NCI-H510A treated with DMSO at 0.1 percent for 48 hours (cell line): ENCODE data around the gene ACYP2.
"Not testable (repeated sequence)": the region's sequence is repeated elsewhere in the genome, so short reads cannot be mapped to it uniquely, and the experiment has no call there.

Experiments used
- DNase-seq: peaks from one replicate; lab custom pipeline; 2025; lab: John Stamatoyannopoulos, UW

The ACYP2 gene

DNA sequence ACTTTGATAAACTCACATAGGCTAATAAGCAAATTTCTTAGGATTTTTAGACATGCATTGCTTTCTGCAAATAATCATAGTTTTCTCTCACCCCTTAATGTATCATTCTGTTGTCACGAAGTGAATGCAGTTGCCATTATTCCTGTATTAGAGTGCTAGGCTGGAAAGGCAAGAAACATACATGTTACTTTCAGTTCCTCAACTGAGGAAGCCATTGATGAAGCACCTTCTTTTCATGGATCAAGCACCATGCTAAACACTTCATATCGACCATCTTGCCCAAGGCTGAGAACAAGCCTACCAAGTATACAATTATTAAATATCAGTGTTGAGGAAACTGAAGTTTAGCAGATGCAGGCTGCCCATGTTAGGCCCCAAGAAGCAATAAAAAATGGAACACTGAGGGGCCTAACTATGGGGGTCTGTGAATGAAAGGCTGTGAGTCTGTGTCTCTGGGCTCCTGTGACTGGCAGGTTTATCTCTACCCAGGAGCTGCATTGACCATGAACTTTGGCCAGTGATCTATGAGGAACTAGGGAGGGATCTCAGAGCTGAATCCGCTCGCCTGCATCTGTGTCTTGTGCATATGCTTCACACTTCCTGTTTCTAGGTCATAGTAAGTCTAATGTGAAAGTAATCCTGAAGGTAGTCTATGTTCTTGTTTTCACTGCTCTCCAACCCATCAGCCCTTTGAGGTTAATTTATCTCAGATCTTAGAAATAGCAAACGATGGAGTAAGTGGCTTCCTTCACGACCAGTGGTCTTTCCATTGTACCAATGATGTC is 156.6 kb downstream of the ACYP2 start:
- DNase-seq = no peak

DNA sequence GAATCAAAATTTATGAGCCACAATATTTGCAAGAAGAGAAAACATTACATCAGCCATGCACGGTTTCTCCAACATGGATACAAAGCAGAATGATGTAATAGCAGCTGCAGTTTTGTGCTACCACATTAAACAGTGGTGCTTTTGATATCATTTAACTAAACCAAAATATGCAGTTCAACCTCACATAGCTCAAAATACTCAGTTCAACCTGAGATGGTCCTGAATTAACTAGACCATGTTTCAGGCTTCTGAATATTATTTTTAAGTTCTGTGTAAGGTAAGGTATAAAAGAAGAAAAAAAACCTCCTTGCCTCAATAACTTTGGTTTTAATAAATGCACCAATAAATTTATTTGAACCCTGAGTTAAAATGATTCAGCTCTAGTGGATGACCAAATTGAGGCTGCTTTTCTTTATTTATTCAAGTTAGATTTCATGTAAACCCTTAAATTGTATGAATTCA is 159.4 kb downstream of the ACYP2 start:
- no peak for DNase-seq

DNA sequence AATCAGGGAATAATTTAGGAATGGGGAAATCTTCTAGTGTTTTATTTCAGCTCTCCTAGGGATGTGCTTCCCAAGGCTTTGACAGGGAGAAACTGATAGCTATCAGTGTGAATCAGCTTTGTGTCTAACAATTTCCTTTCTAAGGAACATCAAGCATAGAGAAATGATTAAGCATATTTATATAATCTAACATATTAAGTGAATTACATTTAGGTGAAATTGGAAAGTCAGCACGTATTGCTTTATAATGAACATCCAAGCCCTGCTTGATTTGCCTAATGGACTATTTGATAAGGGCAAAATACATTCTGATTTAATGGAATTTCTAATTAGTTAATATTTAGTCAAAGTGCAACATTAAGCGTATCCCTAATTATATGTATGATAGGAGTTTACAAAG is 160.1 kb downstream of the ACYP2 start:
- DNase-seq = no peak

DNA sequence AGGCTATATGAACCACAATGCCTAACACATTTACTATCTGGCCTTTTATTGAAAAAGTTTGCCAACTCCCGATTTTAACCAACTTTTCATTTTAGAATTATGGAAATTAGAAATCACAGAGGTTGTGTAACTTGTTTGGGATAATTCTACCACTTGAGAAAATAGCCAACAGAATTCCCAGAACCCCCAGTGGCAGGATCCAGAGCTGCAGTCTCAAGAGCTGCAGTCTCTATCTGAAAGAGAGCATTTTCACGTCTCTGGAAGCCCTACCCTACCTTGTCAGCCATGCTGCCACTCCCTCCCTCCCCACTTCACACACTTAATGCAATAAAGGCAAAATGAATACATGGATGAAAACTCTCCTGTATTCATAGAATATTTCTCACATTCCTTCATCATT is 164.0 kb downstream of the ACYP2 start:
- DNase-seq = no peak

DNA sequence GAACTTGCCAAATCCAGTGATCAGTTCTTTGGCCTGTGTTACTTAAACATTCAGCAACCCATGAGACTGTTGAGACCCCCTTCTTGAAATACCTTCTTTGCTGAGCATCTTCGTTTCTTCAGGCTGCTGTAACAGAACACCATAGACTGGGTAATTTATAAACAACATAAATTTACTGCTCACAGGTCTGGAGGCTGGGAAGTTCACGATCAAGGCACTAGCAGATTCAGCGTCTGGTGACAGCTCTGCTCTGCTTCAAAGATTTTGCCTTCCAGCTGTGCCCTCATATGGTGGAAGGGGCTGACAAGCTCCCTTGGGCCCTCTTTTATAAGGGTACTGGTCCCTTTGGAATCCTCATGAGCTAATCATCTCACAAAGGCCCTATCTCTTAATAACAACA is 169.4 kb downstream of the ACYP2 start:
- no peak for DNase-seq

DNA sequence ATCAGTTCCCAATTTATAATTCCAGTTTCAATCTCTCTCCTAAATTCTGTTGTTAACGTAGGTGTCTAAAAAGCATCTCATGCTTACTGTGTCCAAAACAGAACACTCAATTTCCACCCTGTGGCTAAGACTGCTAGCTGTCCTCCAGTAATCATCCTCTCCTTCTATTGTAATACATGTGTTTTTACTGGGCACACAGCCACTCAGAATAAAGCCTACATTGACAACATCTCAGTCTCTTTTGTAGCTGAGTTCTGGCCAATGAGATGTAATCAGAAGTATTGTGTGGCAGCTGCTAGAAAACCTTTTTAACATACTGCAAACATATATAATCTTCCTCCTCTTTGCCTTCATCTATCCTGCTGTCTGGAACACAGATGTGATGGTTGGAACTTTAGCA is 170.0 kb downstream of the ACYP2 start:
- no peak for DNase-seq

DNA sequence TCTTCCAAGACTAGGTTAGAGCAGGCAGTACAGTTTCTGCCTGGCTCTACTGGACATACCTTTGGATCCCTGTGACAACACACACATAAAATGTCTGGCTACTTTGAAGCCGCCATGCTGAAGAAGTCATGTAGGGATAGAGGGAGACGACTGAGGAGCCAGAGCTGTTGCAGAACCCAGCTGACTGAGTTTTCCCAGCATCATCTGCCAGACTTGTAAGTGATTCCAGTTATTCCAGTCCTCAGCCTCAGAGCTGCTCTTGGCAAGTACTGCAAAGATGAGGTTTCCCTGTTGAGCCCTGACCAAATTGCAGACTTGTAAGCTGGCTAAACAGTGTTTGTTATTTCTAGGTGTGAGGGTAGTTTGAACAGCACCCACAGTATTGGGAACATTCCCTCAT is 172.1 kb downstream of the ACYP2 start:
- DNase-seq = no peak

DNA sequence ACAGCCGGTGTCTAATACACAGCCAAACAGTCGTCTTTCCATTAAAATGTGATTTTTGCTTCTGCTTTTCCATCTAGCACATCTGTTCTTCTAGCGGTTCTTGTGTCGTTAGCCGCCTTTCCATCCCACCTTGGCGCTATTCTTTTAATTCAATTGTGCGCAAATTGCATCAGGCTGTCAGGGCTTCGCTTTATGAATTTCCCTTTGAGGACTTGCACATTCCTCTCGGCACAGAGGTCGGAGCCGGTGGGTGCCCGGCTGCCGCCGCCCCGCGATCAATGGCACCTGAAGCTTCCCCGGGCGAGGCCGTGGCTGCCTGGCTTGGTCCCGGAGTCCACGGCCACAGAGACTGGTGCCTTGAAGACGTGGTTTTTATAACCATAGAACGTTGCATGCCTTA is 174.5 kb downstream of the ACYP2 start:
- DNase-seq = no peak

DNA sequence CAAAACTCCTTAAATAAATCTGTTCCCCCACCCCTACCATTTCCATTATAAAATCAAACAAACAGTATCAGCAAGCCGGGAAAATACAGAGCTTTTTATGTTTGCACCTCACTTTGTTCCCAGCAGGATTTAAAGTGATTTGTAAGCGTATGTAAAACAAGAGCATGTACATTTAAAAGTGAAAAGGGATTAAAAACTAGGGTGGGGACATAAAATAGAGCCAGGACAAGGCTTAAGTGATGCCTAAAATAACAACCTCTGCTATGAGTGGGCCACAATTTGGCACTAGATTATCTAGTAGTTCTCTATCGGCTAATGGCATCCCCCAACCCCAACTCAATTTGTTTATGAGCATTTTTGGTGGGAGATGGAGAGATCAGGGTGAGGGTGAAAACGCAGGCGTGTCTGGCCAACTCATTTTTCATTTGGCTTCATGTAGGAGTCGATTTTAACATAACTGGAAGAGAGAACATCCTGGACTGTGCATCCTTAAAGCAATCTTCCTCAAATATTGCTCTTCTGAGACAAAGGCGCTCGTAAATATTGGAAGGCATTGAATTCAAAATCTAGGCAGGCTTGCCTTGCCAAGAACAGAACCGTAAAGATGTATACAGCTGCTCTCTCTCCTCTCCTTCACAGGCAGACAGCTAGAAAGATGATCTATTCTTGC is 175.1 kb downstream of the ACYP2 start:
- DNase-seq = no peak

DNA sequence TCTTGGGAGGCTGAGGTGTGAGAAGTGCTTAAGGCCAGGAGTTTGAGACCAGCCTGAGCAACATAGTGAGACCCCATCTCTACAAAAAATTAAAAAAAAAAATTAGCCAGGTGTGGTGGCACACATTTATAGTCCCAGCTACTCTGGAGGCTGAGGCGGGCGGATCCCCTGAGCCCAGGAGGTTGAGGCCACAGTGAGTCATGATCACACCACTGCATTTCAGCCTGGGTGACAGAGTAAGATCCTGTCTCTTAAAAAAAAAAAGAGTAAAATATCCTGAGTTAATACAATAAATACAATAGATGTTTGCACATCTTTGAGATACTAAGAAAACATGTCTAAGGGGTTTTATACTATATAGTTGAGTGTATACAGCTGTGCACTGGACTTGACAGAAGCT is 179.2 kb downstream of the ACYP2 start:
- DNase-seq = not testable (repeated sequence)

DNA sequence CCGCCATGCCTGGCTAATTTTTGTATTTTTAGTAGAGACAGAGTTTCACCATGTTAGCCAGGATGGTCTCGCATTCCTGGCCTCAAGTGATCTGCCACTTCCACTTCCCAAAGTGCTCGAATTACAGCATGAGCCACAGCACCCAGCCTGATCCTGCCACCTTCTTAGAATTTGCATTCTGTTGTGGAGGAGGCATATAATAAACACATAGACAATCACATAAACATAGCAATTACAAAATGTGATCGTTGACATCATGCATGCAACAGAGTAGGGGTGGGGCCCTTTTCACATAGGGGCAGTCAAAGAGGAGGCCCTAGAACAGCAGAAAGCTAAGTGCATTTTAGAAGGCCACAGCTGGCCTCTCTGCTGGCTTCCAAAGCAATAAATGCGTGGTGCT is 180.5 kb downstream of the ACYP2 start:
- no peak for DNase-seq

DNA sequence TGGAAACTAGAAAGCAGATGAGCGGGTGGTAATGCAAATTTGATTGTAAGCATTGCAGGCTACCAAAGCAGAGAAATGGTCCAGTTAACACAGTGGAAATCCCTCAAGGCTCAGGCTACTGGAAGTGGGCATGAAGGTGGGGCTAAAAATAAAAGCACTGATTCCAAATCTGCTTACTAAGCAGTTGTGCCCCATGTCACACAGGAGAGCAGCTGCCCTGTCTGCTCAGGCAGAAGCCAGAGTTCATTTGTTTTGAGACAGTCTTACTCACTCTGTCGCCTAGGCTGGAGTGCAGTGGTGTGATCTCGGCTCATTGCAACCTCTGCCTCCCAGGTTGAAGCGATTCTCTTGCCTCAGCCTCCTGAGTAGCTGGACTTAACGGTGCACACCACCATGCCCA is 183.1 kb downstream of the ACYP2 start:
- DNase-seq = no peak

DNA sequence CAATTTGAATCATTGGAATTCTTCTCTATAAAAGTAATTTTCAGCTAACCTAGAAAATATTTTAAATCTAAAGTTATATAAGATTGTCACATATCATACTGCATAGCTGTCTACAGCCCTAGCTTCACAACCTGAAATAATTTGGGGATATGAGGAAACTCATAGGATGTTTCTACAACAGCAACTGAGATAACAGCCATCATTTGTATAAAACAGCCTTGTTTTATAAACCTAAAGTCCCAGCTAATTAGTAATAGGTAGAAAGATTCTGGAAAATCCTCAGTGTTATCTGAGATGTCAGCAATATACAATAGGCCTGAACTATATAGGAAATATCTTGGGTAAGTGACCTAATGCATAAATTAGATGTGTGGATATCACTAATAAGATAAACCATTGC is 188.2 kb downstream of the ACYP2 start:
- DNase-seq = no peak

DNA sequence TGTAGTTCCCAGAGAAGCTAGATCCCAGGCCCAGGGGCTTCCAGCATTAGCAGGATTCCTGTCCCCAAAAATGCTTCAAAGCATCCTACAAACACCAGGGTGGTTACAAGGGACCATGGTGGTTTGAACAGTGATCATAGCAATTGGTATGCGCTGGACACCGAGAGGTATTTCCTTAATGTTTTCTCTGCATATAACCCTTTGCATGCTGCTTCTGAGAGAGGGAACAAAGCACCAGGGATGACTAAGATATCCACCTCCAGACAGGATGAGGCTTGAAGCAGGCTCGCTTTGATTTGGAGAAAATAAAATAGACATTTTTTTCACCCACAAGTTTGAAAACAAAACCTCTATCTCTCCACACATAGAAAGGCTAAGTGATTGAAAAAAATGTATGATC is 191.1 kb downstream of the ACYP2 start:
- DNase-seq = no peak

DNA sequence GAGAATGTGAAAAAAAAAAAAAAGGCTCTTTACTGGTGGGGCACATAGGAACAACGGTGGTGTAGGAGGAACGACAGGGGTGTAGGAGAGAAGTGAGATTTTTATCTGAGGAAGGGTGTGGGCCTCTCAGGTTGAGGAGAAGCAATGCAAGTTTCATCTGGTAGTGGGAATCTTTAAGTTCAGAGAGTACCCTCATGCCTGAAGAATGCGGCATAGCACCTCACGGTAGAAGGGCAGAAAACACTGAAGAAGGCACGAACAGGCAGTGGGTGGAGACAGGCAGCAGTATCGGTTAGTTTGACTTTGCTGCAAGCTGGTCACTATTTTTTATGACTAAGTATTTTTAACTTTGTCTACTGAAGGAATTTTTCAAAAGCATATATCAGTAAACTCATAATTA is 192.8 kb downstream of the ACYP2 start:
- DNase-seq = no peak

DNA sequence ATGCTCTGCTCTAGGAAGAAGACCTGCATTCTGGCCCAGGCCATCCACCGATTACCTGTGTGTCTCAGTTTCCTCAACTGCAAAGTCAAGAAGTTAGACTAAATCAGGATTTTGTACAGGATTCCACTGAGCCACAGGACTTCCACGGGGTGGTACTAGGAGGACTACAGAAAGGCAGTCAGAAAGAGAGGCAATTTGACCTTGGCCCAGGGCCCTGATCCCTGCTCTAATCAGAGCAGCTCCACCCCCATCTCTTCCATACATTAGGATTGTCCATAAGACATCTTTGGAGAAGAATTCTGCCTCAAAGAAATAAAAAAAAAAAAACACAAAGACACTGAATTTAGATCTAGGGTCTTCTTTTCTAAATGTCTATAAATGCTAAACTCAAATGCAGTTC is 193.4 kb downstream of the ACYP2 start:
- no peak for DNase-seq

DNA sequence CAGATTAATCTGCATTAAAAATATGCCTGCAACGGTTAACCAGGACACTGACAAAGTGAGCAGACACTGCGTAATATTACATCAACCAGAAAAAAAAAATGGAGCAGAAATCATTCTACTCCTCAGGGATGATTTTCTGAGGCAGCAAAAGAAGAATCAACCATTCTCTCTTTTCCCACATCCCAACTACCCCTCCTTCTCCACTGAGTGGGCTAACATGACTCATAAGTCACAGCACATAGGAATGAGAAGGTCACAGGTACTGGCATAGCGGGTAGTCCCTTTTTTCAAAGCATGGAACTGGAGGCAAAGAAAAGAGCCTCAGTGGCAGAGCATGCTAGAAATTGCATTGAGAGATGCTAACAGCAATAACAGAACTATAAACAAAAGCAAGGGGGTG is 194.9 kb downstream of the ACYP2 start:
- no peak for DNase-seq

DNA sequence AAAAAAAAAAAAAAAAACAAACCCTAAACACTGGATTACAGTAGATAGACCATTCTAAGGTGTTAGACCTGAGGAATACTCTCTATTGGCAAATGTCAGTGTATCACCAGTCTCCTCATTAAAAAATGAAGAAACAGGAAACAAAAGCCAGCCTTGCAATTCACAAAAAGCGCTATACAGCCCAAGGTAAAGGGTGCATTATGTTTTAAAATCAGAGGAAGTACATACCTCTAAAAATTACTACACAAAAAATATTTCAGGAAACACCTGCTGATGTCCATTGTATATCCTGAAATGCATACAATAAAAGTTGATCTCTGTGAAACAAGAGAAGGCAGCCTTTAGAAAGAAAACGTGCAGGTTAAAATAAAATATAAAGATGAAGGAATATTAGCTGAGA is 195.5 kb downstream of the ACYP2 start:
- DNase-seq = no peak

DNA sequence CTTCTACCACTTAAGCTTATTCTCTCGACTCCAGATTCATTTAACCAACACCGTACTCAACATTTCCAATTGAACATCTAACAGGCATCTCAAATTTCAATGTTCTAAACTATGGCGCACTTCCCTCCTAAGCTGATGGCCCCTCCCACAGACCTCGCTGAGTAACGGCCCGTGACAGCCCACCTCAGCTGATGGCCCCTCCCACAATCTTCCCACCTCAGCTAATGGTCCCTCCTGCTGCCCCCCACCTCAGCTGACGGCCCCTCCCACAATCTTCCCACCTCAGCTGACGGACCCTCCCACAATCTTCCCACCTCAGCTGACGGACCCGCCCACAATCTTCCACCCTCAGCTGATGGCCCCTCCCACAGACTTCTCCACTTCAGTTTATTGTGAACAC is 197.7 kb downstream of the ACYP2 start:
- no peak for DNase-seq

DNA sequence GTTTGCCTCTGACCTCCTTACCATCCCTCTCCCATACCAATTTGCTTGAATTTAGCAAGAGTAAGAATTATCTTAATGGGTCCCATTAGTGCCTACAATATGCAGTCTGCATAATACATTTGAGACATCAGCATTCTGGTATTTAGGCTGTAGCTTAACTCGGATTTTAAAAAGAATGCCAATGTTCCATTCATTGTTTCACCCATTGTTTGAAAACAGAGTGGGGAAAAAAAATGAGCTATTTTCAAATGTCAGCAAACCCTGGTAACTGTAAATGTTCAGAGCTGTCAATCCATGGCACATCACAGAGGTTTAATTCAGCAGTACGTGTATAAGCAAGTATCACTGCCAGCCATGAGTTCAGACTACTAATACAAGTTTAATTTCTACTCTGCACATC is 202.6 kb downstream of the ACYP2 start:
- no peak for DNase-seq

DNA sequence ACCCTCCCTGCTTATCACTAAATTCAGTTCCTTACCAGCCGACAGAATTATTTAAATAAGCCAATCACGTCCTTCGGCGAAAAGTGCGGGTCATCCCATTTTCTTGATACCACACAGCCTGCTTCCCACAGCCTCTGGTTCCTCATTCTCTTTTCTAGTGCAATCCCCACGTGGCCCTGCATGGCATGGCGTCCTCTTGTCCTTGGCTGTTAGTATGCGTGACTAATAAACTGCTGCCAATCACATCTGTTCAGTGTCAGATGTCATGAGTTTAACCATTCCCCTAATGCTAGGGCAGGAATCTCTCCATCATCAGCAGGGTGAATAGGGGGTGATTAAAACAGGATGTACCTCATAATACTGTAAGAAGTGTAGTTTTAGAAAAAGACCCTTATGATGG is 203.4 kb downstream of the ACYP2 start:
- DNase-seq = no peak

DNA sequence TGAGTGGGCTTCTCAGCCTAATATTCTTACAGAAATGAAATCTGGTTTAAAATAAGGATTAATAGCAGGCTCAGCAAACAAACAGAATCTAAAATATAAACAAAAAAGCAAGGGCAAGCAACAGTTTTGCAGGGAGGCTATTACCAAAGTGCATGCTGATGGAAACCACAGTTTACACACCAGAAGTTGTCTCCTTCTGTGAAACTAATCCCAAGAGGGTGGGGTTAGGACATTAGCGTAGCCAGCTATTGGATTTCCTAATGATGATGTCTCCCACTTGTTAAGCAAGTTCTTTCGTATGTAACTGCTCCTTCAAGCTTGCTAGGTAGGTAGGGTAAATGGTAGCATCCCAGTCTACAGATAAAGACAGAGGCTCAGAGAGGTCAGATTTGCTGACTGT is 205.6 kb downstream of the ACYP2 start:
- DNase-seq = no peak

DNA sequence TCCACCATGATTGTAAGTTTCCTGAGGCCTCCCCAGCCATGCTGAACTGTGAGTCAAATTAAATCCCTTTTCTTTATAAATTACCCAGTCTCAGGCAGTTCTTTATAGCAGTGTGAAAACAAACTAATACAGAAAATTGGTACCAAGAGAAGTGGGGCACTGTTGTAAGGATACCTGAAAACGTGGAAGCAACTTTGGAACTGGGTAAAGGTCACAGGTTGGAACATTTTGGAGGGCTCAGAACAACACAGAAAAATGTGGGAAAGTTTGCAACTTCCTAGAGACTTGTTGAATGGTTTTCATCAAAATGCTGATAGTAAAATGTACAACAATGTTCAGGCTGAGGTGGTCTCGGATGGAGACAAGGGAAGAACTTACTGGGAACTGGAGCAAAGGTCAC is 209.1 kb downstream of the ACYP2 start:
- not testable (repeated sequence) for DNase-seq

DNA sequence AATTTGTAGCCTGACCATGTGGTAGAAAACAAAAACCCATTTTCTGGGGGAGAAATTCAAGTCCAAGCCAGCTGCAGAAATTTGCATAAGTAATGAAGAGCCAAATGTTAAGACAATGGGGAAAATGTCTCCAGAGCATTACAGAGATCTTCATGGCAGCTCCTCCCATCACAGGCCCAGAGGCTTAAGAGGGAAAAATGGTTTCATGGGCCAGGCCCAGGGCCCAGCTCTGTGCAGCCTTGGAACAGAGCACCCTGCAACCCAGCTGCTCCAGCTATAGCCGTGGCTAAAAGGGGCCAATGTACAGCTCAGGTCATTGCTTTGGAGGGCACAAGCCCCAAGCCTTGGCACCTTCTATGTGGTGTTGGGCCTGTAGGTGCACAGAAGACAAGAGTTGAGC is 209.7 kb downstream of the ACYP2 start:
- no peak for DNase-seq
